GM12891 (cell line): ENCODE results near the gene FNDC11. TPM values are rescaled to one million over a fixed set of nuclear protein-coding genes. Genes with fewer than 3 reads are reported as not detected.
"Not testable (repeated sequence)": the region's sequence is repeated elsewhere in the genome, so short reads cannot be mapped to it uniquely, and the experiment has no call there.

Experiments
- DNase-seq: peaks from one replicate; pipeline ENCODE4 v3.0.0; 2011; ENCODE audit warnings: low spot score; ENCODE audit not compliant: insufficient read length
- FAIRE-seq: peaks from 2 replicates; lab custom pipeline; 2011; peaks lifted over from hg19 to GRCh38; lab: Jason Lieb, UNC
- PAX5 ChIP-seq: IDR thresholded peaks from 2 replicates; pipeline ENCODE4 v1.6.1; 2011; ENCODE audit warnings: low read length, moderate library complexity, mild to moderate bottlenecking; ENCODE audit not compliant: insufficient read depth, severe bottlenecking
- POLR2A ChIP-seq: IDR thresholded peaks from 2 replicates; pipeline ENCODE4 v1.6.1; 2011; ENCODE audit warnings: low read depth, low read length, control low read depth
- POLR2AphosphoS5 ChIP-seq: IDR thresholded peaks from 2 replicates; pipeline ENCODE4 v1.6.1; 2011; ENCODE audit warnings: low read depth, low read length, control low read depth
- POU2F2 ChIP-seq: IDR thresholded peaks from 2 replicates; pipeline ENCODE4 v1.6.1; 2011; ENCODE audit warnings: low read depth, mild to moderate bottlenecking, control low read depth, low read length, moderate library complexity
- SPI1 ChIP-seq: IDR thresholded peaks from 2 replicates; pipeline ENCODE4 v1.6.1; 2011; ENCODE audit warnings: low read depth, low read length, control low read depth
- TAF1 ChIP-seq: IDR thresholded peaks from 2 replicates; pipeline ENCODE4 v1.6.1; 2011; ENCODE audit warnings: low read depth, low read length, control low read depth
- polyA plus RNA-seq: library from polyadenylated mRNA; unstranded; fragments of >200 nt; gene quantifications from one replicate; pipeline ENCODE4 v1.2.1, GENCODE V29; 2012; ENCODE audit warnings: low read depth, missing spikeins, inconsistent platforms; ENCODE audit not compliant: missing spikeins

Gene FNDC11, protein sequence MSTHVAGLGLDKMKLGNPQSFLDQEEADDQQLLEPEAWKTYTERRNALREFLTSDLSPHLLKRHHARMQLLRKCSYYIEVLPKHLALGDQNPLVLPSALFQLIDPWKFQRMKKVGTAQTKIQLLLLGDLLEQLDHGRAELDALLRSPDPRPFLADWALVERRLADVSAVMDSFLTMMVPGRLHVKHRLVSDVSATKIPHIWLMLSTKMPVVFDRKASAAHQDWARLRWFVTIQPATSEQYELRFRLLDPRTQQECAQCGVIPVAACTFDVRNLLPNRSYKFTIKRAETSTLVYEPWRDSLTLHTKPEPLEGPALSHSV
- 0.72 TPM for polyA plus RNA-seq

DNA sequence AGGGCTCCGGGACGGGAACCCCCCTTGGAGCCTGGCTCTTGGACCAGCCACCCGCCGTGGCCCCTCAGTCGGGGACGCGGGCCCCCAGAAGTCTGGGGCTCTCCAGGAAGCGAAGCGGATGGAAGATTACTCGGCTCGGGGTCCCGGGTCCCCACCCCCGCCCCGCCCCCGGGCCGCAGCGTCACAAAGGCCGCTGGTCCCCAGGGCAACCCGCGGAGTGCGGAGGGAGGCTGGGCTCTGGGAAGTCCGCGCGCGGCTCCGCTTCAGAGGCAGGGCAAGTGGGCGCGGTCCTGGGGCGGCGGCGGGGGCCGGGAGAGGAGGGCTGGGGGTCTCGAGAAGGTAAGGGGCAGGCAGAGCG lies at the start of gene FNDC11:
FNDC11 (plus strand) TSS at position 227 of the 358 bp plus-strand sequence. CDS start 1,505 bp downstream, outside the sequence.
- no peak for DNase-seq
- TF ChIP-seq TAF1 (no peak), PAX5 (no peak), POU2F2 (no peak), POLR2A (no peak), POLR2AphosphoS5 (no peak), SPI1 (no peak)
- no peak for FAIRE-seq

DNA sequence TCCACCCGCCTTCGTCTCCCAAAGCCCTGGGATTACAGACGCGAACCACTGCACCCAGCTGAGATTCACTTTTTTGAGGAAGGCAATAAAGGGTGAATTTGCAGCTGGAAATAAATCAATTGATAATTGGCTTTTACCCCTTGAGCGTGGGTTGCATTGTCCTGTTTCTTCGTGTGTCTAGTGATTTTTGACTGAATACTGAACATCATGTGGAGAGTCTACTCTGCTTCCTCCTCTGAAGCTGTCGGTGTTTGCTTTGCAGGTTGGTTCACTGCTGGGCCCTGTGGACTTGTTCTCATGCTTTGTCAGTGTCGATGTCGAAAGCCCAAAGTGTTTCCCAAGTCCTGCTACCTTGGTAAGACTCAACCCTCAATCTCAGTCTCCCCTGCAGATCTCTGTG lies 49.3 kb upstream of the FNDC11 start:
- no peak for FAIRE-seq
- TF ChIP-seq SPI1 (no peak), PAX5 (no peak), POLR2AphosphoS5 (no peak), TAF1 (no peak), POU2F2 (no peak), POLR2A (no peak)
- no peak for DNase-seq

DNA sequence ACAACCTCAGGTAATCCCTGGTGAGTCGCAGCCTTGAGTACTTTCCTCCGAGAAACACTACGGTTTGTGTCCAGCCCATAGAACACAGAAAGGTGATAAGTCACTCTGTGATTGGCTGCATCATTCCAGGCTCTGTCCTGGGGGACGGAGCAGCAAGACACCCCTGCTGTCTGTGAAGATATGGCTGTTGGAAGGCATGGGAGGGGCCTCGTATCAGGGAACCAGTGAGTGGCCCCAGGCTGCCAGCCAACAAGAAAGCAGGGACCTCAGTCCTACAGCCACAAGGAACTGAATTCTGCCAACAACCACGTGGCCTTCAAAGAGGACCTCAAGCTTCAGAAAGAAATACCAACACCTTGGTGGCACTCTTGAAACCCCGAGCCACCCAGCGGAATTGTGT lies 48.7 kb upstream of the FNDC11 start:
- FAIRE-seq = no peak
- TF ChIP-seq POLR2A (no peak), PAX5 (no peak), TAF1 (no peak), POU2F2 (no peak), SPI1 (no peak), POLR2AphosphoS5 (no peak)
- DNase-seq = no peak

DNA sequence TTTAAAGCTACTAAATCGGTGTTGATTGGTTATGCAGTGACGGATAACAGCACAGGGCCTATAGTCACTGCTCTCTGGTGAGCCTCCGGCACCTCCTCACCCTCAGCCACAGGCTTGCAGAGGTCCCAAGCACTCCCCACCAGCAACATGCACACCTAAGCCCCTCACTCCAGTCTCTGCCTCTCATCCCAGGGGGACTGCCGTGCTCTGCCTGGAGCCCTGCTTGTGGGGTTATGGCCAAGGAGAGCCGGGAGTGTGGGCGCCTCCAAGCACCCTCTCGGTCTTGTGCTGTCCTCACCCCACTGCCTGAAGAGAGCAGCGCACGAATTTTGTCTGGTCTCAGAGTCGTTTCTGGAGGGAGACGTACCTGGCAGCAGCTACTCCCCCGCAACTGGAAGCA lies 48.2 kb upstream of the FNDC11 start:
- no peak for DNase-seq
- FAIRE-seq = no peak

DNA sequence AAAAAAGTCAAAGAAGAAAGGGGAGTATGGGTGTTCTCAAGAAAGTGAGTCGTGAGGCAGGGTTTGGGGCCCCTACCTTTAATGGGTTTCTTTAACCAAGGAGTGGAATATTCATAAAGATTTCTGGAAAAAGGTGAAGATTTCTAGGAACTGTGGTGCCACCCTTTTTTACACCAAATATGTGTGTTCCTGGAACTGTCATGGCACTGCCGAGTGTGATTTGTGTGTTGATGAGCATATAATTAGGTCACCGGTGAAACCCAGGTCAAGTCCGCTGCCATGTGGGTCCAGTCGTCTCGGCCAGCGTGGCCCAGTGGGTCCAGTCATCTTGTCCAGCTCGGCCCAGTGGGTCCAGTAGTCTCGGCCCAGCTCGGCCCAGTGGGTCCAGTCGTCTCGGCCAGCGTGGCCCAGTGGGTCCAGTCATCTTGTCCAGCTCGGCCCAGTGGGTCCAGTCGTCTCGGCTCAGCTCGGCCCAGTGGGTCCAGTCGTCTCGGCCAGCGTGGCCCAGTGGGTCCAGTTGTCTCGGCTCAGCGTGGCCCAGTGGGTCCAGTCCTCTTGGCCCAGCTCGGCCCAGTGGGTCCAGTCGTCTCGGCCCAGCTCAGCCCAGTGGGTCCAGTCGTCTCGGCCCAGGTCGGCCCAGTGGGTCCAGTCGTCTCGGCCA lies 46.7 kb upstream of the FNDC11 start:
- FAIRE-seq (no peak), DNase-seq (no peak)
- no peak for TF ChIP-seq POU2F2
- TF ChIP-seq TAF1 = no peak
- TF ChIP-seq POLR2A = no peak
- no peak for TF ChIP-seq PAX5

More for the DNA sequence above, 48.2 kb upstream of the FNDC11 start:
- TF ChIP-seq POLR2A (no peak), SPI1 (no peak), POU2F2 (no peak), TAF1 (no peak), POLR2AphosphoS5 (no peak)

DNA sequence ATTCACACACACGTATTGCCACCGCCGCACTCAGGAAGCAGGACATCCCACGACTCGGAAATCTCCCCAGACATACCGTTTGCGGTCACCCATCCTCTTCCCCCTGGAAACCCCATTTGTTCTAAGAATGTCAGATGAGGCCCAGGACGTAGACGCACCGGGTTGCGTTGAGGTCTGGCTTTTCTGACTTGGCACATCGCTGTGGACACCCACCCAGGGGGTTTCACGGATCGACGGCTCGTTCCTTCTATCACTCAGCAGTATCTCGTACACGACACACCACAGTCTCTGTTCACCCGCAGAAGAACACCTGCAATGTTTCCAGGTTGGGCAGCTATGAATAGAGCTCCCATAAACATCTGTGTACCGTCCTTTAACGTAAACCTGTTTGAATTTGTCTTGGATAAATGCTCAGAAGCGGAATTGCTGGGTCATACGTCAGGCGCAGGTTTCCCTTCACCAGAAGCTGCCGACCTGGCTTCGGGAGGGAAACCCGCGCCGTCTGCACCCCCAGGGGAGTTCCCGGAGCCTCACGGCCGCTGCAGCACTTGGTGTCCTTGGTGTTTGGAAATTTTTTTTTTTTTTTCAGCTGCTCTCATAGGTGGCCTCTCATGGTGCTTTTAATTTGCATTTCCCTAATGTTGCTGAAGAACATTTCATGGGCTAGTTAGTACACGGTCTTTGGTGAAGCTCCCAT lies 45.7 kb upstream of the FNDC11 start:
- DNase-seq (no peak), FAIRE-seq (no peak)
- no peak for TF ChIP-seq POLR2A
- no peak for TF ChIP-seq POU2F2
- no peak for TF ChIP-seq PAX5
- no peak for TF ChIP-seq TAF1
- TF ChIP-seq POLR2AphosphoS5 = no peak
- TF ChIP-seq SPI1 = no peak

DNA sequence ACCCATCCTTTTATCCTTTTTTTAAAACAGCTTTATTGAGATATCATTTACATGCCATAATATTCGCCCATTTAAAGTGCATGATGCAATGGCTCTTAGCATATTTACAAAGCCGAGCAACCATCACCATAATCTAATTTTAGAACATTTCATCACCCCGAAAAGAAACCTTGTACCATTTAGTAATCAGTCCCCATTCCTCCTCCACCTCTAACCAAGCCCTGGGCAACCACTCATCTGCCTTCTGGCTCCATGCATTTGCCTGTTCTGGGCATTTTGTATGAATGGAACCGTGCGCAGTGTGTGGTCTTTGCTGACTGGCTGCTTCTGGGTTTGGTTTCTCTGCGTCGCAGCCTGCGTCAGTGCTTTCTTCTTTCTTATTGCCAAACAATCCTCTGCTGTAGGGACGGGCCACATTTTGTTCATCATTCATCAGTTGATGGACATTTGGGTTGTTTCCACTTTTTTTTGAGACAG lies 44.8 kb upstream of the FNDC11 start:
- FAIRE-seq = no peak
- TF ChIP-seq POLR2A (no peak), POLR2AphosphoS5 (no peak), TAF1 (no peak), PAX5 (no peak), POU2F2 (no peak), SPI1 (no peak)
- no peak for DNase-seq

DNA sequence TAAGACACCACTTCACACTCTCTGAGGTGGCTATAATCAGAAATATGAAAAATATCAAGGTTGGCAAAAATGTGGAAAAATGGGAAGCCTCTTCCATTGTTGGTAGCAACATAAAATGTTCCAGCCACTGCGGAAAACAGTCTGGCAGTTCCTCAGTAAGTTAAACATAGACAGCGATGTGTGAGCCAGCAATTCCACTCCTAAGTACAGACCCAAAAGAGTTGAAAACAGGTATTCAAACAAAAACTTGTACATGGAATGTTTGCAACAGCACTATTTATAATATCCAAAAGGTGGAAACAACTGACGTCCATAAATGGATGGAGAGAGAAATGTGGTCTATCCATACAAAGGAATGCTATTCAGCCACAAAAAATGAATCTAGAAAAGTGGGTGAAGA lies 40.8 kb upstream of the FNDC11 start:
- FAIRE-seq (no peak), DNase-seq (no peak)
- no peak for TF ChIP-seq TAF1
- no peak for TF ChIP-seq POLR2AphosphoS5
- no peak for TF ChIP-seq POLR2A
- TF ChIP-seq POU2F2 = no peak
- no peak for TF ChIP-seq SPI1
- TF ChIP-seq PAX5 = no peak

DNA sequence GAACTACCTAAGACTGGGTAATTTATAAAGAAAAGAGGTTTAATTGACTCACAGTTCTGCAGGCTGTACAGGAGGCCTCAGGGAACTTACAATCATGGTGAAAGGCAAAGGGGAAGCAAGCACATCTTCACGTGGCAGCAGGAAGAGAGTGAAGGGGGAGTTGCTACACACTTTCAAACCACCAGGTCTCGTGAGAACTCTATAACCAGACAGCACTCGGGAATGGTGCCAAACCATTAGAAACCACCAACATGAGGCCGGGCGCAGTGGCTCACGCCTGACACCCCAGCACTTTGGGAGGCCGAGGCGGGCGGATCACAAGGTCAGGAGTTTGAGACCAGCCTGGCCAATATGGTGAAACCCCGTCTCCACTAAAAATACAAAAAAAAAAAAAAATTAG lies 39.4 kb upstream of the FNDC11 start:
- FAIRE-seq, DNase-seq: not testable (repeated sequence)
